HG03558 (cell line): Measurements from ENCODE around the gene IGFL4.

Experiments
- ATAC-seq: cut with Tn5 transposase; IDR thresholded peaks from one replicate; pipeline ENCODE4 v1.9.1; 2021; ENCODE audit warnings: moderate number of reproducible peaks; ENCODE audit not compliant: unreplicated experiment; ENCODE audit errors: extremely low read depth

IGFL4 gene

GRCh38 chr19:46065486-46066071, 24.8 kb upstream of the IGFL4 start:
- no peak for ATAC-seq

- no peak for ATAC-seq
These were observed 22.4 kb upstream of the IGFL4 start for GRCh38 chr19:46063201-46063600.

- ATAC-seq = no peak
These were observed 19.2 kb upstream of the IGFL4 start for GRCh38 chr19:46060012-46060411.

GRCh38 chr19:46058778-46059177, 18.0 kb upstream of the IGFL4 start:
- no peak for ATAC-seq

- ATAC-seq = no peak
These were observed 15.7 kb upstream of the IGFL4 start for GRCh38 chr19:46056536-46056935.

- ATAC-seq = no peak
These were observed 12.1 kb upstream of the IGFL4 start for GRCh38 chr19:46052896-46053295.

GRCh38 chr19:46049597-46049996, 8.8 kb upstream of the IGFL4 start:
- no peak for ATAC-seq

GRCh38 chr19:46043519-46043918, 2.7 kb upstream of the IGFL4 start:
- no peak for ATAC-seq

- no peak for ATAC-seq
These were observed 1.6 kb upstream of the IGFL4 start for GRCh38 chr19:46042252-46042883.

- no peak for ATAC-seq
These were observed 677 bp downstream of the IGFL4 start for GRCh38 chr19:46040125-46040524.

GRCh38 chr19:46036744-46037128, 4.1 kb downstream of the IGFL4 start:
- ATAC-seq = no peak

GRCh38 chr19:46035986-46036743, 4.6 kb downstream of the IGFL4 start:
- no peak for ATAC-seq

GRCh38 chr19:46035546-46035945, 5.3 kb downstream of the IGFL4 start:
- no peak for ATAC-seq

GRCh38 chr19:46033401-46033800, 7.4 kb downstream of the IGFL4 start:
- no peak for ATAC-seq

- no peak for ATAC-seq
These were observed 8.2 kb downstream of the IGFL4 start for GRCh38 chr19:46032597-46033025.

GRCh38 chr19:46031781-46032596, 8.8 kb downstream of the IGFL4 start:
- no peak for ATAC-seq

GRCh38 chr19:46030812-46031550, 9.8 kb downstream of the IGFL4 start:
- no peak for ATAC-seq

GRCh38 chr19:46025835-46026234, 15.0 kb downstream of the IGFL4 start:
- ATAC-seq = no peak

- no peak for ATAC-seq
These were observed 17.5 kb downstream of the IGFL4 start for GRCh38 chr19:46023311-46023779.
